Superior temporal gyrus (tissue), 1 donor: ENCODE data around the gene TC2N.
"Not testable (repeated sequence)": the region's sequence is repeated elsewhere in the genome, so short reads cannot be mapped to it uniquely, and the experiment has no call there.

Experiments
- DNase-seq: peaks from one replicate; pipeline ENCODE4 v3.0.0-alpha.2; 2016; ENCODE audit errors: extremely low spot score

The TC2N gene

DNA sequence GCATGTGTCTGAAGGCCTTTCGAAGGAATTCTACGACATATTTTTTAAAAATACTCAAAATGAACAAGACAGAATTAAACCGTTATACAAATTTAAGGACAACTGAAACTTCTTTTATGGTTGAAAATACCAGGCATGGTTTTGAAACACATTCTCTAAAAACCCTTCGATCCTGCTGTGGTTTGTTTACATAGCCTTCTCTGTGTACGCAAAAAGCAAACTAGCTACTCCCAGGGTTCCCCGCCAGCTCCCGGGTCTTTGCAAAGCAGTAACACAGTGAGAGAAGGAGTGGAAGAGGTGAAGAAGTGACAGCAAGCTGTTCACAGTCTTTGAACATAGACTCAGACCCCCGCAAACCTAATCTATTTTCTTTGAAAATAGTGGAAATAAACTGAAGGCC lies 2.2 kb upstream of the TC2N start:
- DNase-seq, result no peak

GRCh38 chr14:91866511-91867295 lies 633 bp downstream of the TC2N start:
- no peak for DNase-seq

GRCh38 chr14:91866061-91866460 lies 1.3 kb downstream of the TC2N start:
- DNase-seq, result no peak

- DNase-seq, result no peak
Measured at GRCh38 chr14:91862417-91862816, 4.9 kb downstream of the TC2N start.

GRCh38 chr14:91861091-91861490 lies 6.2 kb downstream of the TC2N start:
- no peak for DNase-seq

DNA sequence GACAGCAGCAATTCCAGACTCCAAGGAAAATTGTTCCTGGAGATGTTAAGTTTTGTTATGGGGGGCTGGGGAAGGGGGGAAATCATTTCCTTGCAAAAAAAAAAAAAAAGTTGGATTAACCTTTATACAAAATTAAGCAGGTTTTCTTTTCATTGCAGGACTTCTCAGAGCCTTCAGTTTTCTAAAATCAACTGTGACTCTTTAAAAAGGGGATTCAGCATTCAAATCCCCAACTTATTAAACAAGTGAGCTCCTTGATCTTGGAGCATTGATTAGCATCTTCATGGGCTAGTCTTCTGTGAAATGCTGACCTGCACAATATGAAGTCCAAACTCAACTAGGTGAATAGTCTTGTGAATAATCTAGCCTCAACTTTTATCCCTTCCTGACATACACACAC lies 7.1 kb downstream of the TC2N start:
- DNase-seq, result no peak

DNA sequence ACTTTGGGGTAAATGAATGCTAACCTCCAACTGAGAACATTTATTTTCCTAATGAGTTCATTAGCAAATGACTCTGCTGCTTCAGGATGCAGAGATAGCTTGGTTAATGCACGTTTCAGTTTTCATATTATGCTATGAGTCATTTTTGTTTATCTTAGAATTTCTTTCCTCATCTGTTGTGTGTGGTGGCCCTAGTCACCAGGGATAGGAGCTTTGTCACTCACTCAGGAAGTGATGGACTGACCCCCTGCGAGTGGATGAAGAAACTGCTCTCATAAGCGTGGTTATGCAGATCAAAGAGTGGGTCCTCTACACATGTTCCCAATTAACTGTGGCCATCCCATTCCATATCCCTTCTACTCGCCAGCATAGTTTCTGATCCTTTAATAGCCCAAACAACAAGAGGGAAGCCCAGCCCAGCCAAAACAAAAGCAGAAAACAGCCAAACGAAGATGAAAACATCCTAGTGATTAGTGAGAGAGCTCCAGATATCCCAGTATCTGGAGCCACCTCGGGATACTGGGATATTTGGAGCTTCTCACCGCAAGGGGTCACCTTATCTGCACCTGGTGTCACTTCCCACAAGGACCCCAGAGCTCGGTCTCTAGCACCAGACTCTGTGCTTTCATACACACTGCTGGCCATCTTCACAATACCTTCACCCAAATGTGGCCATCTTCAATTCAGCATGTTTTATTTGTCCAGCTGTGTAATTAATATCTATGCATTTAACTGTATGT lies 8.6 kb downstream of the TC2N start:
- DNase-seq, result no peak

DNA sequence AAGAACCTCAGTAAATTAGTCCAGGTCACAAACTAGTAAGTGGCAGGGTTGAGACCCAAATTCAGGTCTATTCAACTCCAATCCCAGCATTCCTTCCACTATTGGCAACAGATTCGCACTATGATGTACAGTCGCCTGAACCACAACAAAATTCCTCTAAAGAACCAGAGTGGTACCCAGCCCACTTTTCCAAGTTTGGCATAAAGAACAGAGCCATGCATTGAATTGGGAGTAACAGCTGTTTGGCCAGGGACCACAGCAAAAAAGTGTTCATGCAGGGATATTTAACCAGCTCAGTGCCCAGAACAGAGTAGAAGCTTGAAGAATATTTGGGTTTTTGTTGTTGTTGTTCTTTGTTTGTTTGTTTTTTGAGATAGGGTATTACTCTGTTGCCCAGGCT lies 9.7 kb downstream of the TC2N start:
- no peak for DNase-seq

GRCh38 chr14:91854327-91854934 lies 12.9 kb downstream of the TC2N start:
- no peak for DNase-seq

DNA sequence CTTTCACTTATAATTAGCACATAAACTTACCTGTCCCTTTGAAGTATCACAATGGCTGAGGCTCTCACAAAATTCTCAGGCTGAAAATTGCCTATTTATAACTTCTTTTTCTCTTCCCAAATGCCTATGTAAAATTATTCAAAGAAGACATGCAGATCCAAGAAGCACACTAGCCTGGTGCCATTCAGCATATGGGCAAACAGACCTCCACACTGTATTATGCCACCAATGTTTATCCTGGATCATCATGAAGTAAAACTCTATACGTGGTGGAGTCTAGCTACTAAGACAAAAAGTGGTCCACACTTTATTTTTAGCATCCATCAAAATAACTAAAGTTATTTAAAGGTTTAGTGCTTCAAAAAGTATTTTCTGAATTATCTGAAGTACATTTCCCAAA lies 15.8 kb downstream of the TC2N start:
- DNase-seq, result no peak

- no peak for DNase-seq
Measured at GRCh38 chr14:91848504-91849001, 18.8 kb downstream of the TC2N start.

DNA sequence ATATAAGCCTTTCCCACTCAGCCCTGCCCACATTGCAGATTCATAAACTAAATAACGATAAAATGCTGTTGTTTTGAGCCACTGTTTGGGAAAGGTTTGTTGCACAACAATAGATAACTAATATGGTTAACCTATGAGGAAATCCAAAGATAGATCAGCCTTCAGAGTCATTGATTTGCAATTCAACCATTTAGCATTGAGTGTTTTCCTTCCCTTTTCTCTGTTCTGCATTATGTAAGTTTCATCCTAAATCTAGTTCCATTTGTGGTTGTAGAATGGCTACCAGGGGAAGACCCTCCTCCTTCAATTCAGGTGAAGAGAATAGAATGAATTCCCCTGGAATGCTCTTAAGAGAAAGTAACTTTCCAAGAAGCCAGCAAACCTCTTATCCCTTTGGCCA lies 19.6 kb downstream of the TC2N start:
- DNase-seq, result no peak

DNA sequence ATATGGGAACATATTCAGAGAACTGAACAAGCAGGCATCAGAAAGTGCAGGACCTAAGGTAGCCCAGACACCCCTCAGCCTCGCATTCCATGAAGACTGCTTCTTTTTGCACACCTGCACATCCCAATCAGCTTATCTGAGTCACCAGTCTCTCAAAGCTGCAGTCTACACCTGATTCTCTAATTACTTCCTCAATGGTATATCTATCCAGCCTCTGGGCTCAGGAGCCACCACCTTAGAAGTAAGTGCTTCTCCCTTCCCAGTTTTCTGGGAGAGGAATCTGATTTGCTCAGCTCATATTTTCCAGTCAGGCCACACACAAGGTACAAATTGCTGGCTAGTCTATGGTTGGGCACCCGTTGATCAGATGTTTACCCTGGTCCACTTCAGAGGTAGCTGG lies 21.7 kb downstream of the TC2N start:
- no peak for DNase-seq

DNA sequence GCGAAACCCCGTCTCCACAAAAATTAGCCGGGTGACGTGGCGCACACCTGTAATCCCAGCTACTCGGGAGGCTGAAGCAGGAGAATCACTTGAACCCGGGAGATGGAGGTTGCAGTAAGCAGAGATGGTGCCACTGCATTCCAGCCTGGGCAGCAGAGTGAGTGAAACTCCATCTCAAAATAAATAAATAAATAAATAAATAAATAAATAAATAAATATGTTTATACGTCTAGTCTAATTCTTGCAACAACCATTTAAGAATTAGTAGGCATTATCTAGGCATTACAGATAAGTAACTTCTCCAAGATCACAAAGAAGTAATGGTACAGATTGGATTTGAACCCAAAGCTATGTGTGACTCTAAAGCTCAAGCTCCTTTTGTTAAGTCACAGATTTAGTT lies 22.3 kb downstream of the TC2N start:
- DNase-seq, result not testable (repeated sequence)

GRCh38 chr14:91844029-91844428 lies 23.3 kb downstream of the TC2N start:
- no peak for DNase-seq

DNA sequence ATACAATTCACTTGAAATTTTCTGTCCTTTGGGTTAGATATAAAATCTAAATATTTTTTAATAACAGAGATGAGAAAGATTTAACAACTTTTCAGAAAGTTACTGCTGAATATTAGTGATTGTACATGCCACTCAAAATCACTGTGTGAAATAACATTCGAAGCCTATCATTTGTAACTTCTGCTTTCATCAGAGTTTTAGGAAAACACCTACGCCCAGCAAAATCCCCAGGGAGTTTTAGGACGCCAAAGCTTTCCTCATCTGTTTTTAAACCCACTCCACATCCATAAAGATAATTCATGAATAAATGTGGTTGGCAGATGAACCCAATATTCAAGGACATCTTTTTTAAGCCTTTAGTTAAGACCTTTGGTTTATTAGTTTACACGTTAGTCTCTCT lies 23.9 kb downstream of the TC2N start:
- DNase-seq, result no peak

- DNase-seq, result no peak
Measured at GRCh38 chr14:91841065-91841464, 26.3 kb downstream of the TC2N start.

DNA sequence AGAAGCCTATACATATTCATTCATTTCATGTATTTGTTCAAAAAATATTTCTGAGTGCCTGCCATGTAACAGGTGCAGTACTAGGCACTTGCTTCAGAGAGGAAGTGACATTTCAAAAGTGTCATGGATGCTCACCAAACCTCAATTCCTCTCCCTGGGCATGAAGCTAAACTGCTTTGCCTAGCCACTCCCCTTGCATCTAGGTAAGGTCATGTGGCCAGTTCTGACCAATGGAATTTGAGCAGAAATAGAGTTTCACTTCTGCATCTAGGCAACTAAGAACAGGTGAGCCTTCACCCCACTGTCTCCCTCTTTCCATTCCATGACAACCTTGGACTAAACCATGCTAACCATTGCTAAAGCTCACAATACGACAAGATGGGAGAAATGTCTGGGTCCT lies 27.6 kb downstream of the TC2N start:
- no peak for DNase-seq

DNA sequence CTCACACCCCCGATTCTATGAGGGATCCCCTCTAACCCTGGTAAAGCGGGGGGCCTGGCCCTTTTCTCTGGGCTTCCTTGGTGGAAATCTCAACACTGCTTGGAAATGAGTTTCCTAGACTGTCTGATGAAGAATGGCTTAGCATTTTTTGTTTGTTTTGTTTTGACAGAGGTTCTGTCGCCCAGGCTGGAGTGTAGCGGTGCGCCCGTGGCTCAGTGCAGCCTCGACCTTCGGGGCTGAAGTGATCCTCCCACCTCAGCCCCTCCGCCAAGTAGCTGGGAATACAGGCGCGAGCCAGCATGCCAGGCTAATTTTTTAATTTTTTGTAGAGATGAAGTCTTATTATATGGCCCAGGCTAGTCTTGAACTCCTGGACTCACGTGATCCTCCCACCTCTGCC lies 30.3 kb downstream of the TC2N start:
- DNase-seq, result no peak

DNA sequence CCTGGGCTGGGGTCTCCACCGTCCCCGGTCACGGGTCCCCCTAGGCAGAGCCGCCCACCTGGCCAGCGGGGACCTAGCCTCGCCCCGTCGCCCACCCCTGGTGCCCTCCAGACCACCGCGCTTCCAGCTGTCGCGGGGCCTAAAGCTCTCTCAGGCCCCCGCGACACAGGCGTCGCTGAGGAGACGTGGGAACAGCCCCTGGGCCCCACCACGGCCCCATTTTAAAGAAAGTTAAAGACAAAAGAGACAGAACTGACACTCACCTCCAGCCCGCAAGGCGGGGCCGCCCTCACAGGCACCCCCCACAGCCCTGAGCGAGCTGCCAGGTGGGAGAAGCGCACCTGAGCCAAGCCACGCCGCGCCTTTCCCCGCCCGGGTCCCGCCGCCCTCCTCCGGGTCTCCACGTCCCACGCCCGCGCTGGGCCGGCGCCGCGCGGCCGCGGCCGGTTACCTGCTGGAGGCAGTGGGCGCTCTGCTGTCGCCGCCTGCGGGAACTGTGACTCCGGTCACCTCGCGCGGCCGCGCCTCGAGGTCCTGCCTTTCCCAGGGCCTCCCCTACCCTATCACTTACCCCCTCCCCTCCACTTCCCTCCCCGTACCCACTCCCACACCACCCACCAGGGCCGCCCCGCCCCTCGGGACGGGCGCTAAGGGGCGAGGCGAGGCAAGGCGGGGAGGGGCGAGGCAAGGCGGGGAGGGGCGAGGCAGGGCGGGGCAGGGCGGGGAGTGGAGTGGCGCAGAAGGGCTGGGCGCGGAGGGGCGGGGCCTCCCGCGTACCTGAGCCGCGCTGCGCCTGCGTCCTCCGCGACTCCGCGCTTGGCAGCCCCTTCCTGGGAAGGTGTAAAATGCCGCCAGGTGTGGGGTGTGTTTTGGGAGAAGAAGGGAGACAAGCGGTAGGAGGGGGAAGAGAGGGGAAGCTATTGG lies 31.2 kb downstream of the TC2N start:
- DNase-seq, result no peak

DNA sequence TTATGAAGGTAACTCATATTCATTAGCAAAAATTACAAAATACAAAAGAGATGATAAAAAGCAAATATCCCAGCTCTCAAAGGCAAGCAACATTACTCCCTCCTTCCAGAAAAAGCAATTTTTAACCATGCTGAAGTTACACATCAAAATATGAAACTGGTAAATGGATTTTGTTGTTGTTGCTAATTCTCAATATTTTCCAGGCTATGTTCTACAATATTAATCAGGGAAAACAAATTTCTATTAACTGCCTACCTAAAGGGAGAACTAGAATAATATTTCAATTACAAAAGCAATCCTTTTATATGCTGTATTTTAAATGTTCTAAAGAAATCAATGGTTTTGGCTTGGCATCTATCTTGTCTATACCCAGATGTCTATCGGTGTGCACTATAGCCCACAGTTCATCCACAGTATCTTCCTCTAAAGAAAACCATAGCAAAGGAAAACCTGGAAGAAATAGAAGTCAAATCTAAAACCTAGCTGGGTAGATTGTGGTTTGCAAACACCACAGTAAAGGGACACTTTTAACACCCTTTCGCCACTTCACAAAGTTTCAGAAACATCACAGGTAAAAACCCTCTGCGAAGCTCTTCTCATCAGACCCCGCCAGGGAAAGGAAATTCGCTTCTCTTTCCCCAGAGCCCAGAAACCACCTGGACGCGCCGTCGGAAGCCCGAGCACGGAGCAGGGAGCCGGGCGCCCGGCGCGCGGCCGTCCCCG lies 32.0 kb downstream of the TC2N start:
- no peak for DNase-seq
